ENCODE results near the gene HSPB7.

HSPB7 gene

DNA sequence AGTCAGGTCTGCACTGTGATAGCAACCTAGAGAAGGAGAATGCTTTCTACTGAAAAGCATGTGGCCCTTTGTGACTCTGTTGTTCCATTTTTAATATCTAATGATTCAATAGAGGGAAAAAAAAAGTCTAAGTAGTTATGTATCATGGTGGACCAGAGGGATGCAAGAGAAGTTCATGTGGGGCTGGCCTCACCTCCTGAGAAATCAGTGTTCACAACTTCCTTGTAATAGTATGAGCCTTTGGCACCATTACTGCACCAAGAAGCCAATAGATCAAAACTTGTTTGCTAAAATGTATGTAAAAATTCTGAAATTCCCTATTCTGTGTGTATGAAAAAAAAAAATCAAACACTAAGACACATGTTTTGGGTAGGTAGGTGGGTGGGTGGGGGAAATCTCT is 46.9 kb downstream of the HSPB7 start:
- H3K9ac ChIP-seq (ENCODE audit: low read length) = no peak overlapping the region
- H3K9me3 ChIP-seq (ENCODE audit: insufficient read depth, low read length) = no peaks in the 10 kb centered on the region
- no peak overlapping the region for H3K4me2 ChIP-seq (ENCODE audit: low read length)
- peaks cover 34% of the 10 kb centered on the region for H3K79me2 ChIP-seq (ENCODE audit: low read length)
- H3K4me3 ChIP-seq (ENCODE audit: low read length) = no peak overlapping the region
- no peaks in the 10 kb centered on the region for H3K27me3 ChIP-seq (ENCODE audit: low read depth, low read length)
- no peak overlapping the region for H3K27ac ChIP-seq (ENCODE audit: low read length)
- H3K4me1 ChIP-seq (ENCODE audit: low read length) = peaks cover 36% of the 10 kb centered on the region
- no peaks in the 10 kb centered on the region for H4K20me1 ChIP-seq (ENCODE audit: insufficient read depth, low read length)
- no peak overlapping the region for H2AFZ ChIP-seq (ENCODE audit: low read depth, low read length)
- TF ChIP-seq, protein P1, sequence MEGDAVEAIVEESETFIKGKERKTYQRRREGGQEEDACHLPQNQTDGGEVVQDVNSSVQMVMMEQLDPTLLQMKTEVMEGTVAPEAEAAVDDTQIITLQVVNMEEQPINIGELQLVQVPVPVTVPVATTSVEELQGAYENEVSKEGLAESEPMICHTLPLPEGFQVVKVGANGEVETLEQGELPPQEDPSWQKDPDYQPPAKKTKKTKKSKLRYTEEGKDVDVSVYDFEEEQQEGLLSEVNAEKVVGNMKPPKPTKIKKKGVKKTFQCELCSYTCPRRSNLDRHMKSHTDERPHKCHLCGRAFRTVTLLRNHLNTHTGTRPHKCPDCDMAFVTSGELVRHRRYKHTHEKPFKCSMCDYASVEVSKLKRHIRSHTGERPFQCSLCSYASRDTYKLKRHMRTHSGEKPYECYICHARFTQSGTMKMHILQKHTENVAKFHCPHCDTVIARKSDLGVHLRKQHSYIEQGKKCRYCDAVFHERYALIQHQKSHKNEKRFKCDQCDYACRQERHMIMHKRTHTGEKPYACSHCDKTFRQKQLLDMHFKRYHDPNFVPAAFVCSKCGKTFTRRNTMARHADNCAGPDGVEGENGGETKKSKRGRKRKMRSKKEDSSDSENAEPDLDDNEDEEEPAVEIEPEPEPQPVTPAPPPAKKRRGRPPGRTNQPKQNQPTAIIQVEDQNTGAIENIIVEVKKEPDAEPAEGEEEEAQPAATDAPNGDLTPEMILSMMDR (IDR thresholded peaks at IDR 0.05; ENCODE audit: low read depth, low read length) = no peak
- TF ChIP-seq EZH2phosphoT487 (IDR thresholded peaks at IDR 0.05; ENCODE audit: low read depth) = no peak
- H3K36me3 ChIP-seq (replicated peaks; ENCODE audit: low read depth, low read length) = peaks cover 37% of the 10 kb centered on the region

GRCh38 chr1:15969321-15969880 is 48.4 kb downstream of the HSPB7 start:
- Histone ChIP-seq H3K4me3 (ENCODE audit: low read length) (no peak overlapping the region), H3K79me2 (ENCODE audit: low read length) (peaks cover 27% of the 10 kb centered on the region), H3K9ac (ENCODE audit: low read length) (no peak overlapping the region), H3K4me2 (ENCODE audit: low read length) (no peak overlapping the region), H4K20me1 (ENCODE audit: insufficient read depth, low read length) (no peaks in the 10 kb centered on the region), H3K27ac (ENCODE audit: low read length) (no peak overlapping the region), H3K9me3 (ENCODE audit: insufficient read depth, low read length) (no peaks in the 10 kb centered on the region), H3K36me3 (replicated peaks; ENCODE audit: low read depth, low read length) (peaks cover 37% of the 10 kb centered on the region), H2AFZ (ENCODE audit: low read depth, low read length) (no peak overlapping the region), H3K4me1 (ENCODE audit: low read length) (peaks cover 43% of the 10 kb centered on the region), H3K27me3 (ENCODE audit: low read depth, low read length) (no peaks in the 10 kb centered on the region)
- no peak for TF ChIP-seq EZH2phosphoT487 (IDR thresholded peaks at IDR 0.05; ENCODE audit: low read depth)
- TF ChIP-seq, protein P1 (IDR thresholded peaks at IDR 0.05; ENCODE audit: low read depth, low read length) = no peak

DNA sequence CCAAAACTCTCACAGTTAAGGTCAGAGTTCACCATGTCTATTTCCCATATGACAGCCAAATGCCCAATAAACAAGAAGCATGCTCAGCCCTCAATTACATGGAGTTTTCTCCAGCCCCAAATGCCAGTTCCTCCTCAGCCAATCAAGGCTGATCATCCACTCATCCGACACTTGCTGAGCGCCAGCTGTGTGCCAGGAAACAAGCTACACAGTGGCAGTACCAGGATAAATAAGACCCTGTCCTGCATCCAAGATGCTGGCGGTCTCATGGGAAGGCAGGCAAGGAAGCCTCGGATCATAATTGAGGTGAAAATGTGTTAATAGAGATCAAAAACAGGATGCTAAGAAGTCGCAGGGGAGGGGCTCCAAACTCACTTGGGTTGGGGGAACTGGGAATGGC is 49.7 kb downstream of the HSPB7 start:
- H3K4me2 ChIP-seq (ENCODE audit: low read length) = no peak overlapping the region
- H3K4me3 ChIP-seq (ENCODE audit: low read length) = no peak overlapping the region
- H3K79me2 ChIP-seq (ENCODE audit: low read length) = peaks cover 17% of the 10 kb centered on the region
- H2AFZ ChIP-seq (ENCODE audit: low read depth, low read length) = no peak overlapping the region
- H3K36me3 ChIP-seq (replicated peaks; ENCODE audit: low read depth, low read length) = peaks cover 36% of the 10 kb centered on the region
- no peaks in the 10 kb centered on the region for H3K27me3 ChIP-seq (ENCODE audit: low read depth, low read length)
- H3K4me1 ChIP-seq (ENCODE audit: low read length) = peaks cover 45% of the 10 kb centered on the region
- H3K9ac ChIP-seq (ENCODE audit: low read length) = no peak overlapping the region
- no peak for TF ChIP-seq EZH2phosphoT487 (IDR thresholded peaks at IDR 0.05; ENCODE audit: low read depth)
- TF ChIP-seq, protein P1 (IDR thresholded peaks at IDR 0.05; ENCODE audit: low read depth, low read length) = no peak
- H4K20me1 ChIP-seq (ENCODE audit: insufficient read depth, low read length) = no peaks in the 10 kb centered on the region
- no peaks in the 10 kb centered on the region for H3K9me3 ChIP-seq (ENCODE audit: insufficient read depth, low read length)
- H3K27ac ChIP-seq (ENCODE audit: low read length) = no peak overlapping the region

- Histone ChIP-seq H3K9ac (ENCODE audit: low read length) (peak overlapping the region; percentile 63; the same call in 1 of the 2 replicates), H3K4me3 (ENCODE audit: low read length) (peak overlapping the region; percentile 55; the same call in 1 of the 2 replicates), H4K20me1 (ENCODE audit: insufficient read depth, low read length) (no peaks in the 10 kb centered on the region), H3K27ac (ENCODE audit: low read length) (peak overlapping the region; percentile 96), H3K4me2 (ENCODE audit: low read length) (peak overlapping the region; percentile 72), H3K4me1 (ENCODE audit: low read length) (peaks cover 57% of the 10 kb centered on the region), H3K79me2 (ENCODE audit: low read length) (peaks cover 17% of the 10 kb centered on the region), H2AFZ (ENCODE audit: low read depth, low read length) (no peak overlapping the region), H3K9me3 (ENCODE audit: insufficient read depth, low read length) (no peaks in the 10 kb centered on the region), H3K36me3 (replicated peaks; ENCODE audit: low read depth, low read length) (peaks cover 24% of the 10 kb centered on the region), H3K27me3 (ENCODE audit: low read depth, low read length) (no peaks in the 10 kb centered on the region)
- TF ChIP-seq, protein P1 (IDR thresholded peaks at IDR 0.05; ENCODE audit: low read depth, low read length) = no peak
- no peak for TF ChIP-seq EZH2phosphoT487 (IDR thresholded peaks at IDR 0.05; ENCODE audit: low read depth)
Observed at GRCh38 chr1:15966956-15967344, 50.9 kb downstream of the HSPB7 start.

Measured in OCI-LY3 (cell line).